Head of caudate nucleus (tissue), 42 donors: ENCODE measurements around the gene KIR3DL2.
"Not testable (repeated sequence)": the region's sequence is repeated elsewhere in the genome, so short reads cannot be mapped to it uniquely, and the experiment has no call there.

Experiments
- DNase-seq, 42 donors: peaks; one replicate each; pipeline versions ENCODE4 v3.0.0 to v3.0.0-alpha.2; 2020 to 2021; ENCODE audit warnings: mixed read lengths in 7 of 42
- intact Hi-C: fragments of 100-400 bp; cut with DNase I; formaldehyde crosslinking; loops from one replicate; pipeline ENCODE4 v1.15.0; 2022

The KIR3DL2 gene

GRCh38 chr19:54905803-54906511 lies 55.7 kb downstream of the KIR3DL2 start, which contains the start of gene NCR1:
Gene NCR1 (plus strand): TSS chr19:54906148. CDS start chr19:54906188, 40 bp downstream.
- DNase-seq: no peak
- intact Hi-C loops: no loop called here

GRCh38 chr19:54906819-54907218 lies 56.6 kb downstream of the KIR3DL2 start:
- DNase-seq: no peak
- intact Hi-C loops: no loop called here

GRCh38 chr19:54907899-54908298 lies 57.7 kb downstream of the KIR3DL2 start:
- intact Hi-C loops, DNase-seq: not testable (repeated sequence)
